Right lung (tissue), 10 donors: ENCODE results near the gene PDE7B. TPM values are rescaled to one million over a fixed set of nuclear protein-coding genes. Genes with fewer than 3 reads are reported as not detected.

Experiments used
- DNase-seq, 2 donors: peaks; one replicate each; pipeline ENCODE4 v3.0.0-alpha.2; 2013
- long read RNA-seq, 8 donors: transcript quantifications; one replicate each; lab custom pipeline, GENCODE V29; 2026
- polyA plus RNA-seq, 5 donors: library from polyadenylated mRNA; unstranded; fragments of 120-200 nt; gene quantifications; one replicate each; pipeline versions ENCODE4 v1.2.1 to v1.2.3, GENCODE V29; 2013; ENCODE audit warnings: inconsistent platforms in 1 of 5, low replicate concordance in 1 of 5; ENCODE audit not compliant: insufficient read length in 5 of 5, insufficient read depth in 1 of 5

The PDE7B gene
- 1 to 10 TPM; 3.0 to 4.7 (median 3.9) TPM for polyA plus RNA-seq
- long read RNA-seq, donor 1, result 0 reads
- long read RNA-seq, donor 2, result 0 reads
- long read RNA-seq, donor 3, result 0 reads
- long read RNA-seq, donor 4, full-length matches to known transcripts, result 1 of 1 reads
- long read RNA-seq, donor 4, partial matches to known transcripts, result 0 of 1 reads
- long read RNA-seq, donor 4, other reads (novel, unspliced or antisense), result 0 of 1 reads
- long read RNA-seq, donor 5, result 0 reads
- long read RNA-seq, donor 6, full-length matches to known transcripts, result 1 of 1 reads
- long read RNA-seq, donor 6, partial matches to known transcripts, result 0 of 1 reads
- long read RNA-seq, donor 6, other reads (novel, unspliced or antisense), result 0 of 1 reads
- long read RNA-seq, donor 7, result 0 reads
- long read RNA-seq, donor 8, result 0 reads

- peak; percentile 62 to 66 for DNase-seq
Measured at GRCh38 chr6:135851442-135852271, at the start of gene PDE7B. Gene PDE7B, plus strand, starts transcription at chr6:135851701.

GRCh38 chr6:135801755-135802465 lies 49.6 kb upstream of the PDE7B start:
- DNase-seq, result no peak

- DNase-seq, result no peak
Measured at GRCh38 chr6:135810486-135810885, 41.0 kb upstream of the PDE7B start.

- no peak for DNase-seq
Measured at GRCh38 chr6:135811170-135811569, 40.3 kb upstream of the PDE7B start.

- no peak for DNase-seq
Measured at GRCh38 chr6:135811644-135812526, 39.6 kb upstream of the PDE7B start.

GRCh38 chr6:135813401-135813800 lies 38.1 kb upstream of the PDE7B start:
- no peak for DNase-seq

- no peak for DNase-seq
Measured at GRCh38 chr6:135814043-135814442, 37.5 kb upstream of the PDE7B start.

- DNase-seq, result no peak
Measured at GRCh38 chr6:135815216-135815615, 36.3 kb upstream of the PDE7B start.

GRCh38 chr6:135817035-135817434 lies 34.5 kb upstream of the PDE7B start:
- no peak for DNase-seq

- DNase-seq, result no peak
Measured at GRCh38 chr6:135819665-135820064, 31.8 kb upstream of the PDE7B start.

- no peak for DNase-seq
Measured at GRCh38 chr6:135820340-135820739, 31.2 kb upstream of the PDE7B start.

- DNase-seq, result no peak
Measured at GRCh38 chr6:135823851-135824250, 27.6 kb upstream of the PDE7B start.

- DNase-seq, result no peak
Measured at GRCh38 chr6:135826236-135826804, 25.2 kb upstream of the PDE7B start.

- no peak for DNase-seq
Measured at GRCh38 chr6:135828021-135828420, 23.5 kb upstream of the PDE7B start.

- peak in 1 of 2 donors; percentile 14 for DNase-seq
Measured at GRCh38 chr6:135830452-135830881, 21.0 kb upstream of the PDE7B start.

- peak in 1 of 2 donors; percentile 9 for DNase-seq
Measured at GRCh38 chr6:135831016-135831415, 20.5 kb upstream of the PDE7B start.

- DNase-seq, result no peak
Measured at GRCh38 chr6:135832166-135832565, 19.3 kb upstream of the PDE7B start.

GRCh38 chr6:135833771-135834170 lies 17.7 kb upstream of the PDE7B start:
- no peak for DNase-seq

- no peak for DNase-seq
Measured at GRCh38 chr6:135837735-135838449, 13.6 kb upstream of the PDE7B start.

- no peak for DNase-seq
Measured at GRCh38 chr6:135839121-135839520, 12.4 kb upstream of the PDE7B start.
